GM21526 (cell line): ENCODE results near the gene CACNA1B.

ENCODE experiments used
- ATAC-seq: cut with Tn5 transposase; IDR thresholded peaks from one replicate; pipeline ENCODE4 v1.9.1; 2021; ENCODE audit warnings: moderate library complexity; ENCODE audit not compliant: unreplicated experiment, low FRiP score

Gene CACNA1B

DNA sequence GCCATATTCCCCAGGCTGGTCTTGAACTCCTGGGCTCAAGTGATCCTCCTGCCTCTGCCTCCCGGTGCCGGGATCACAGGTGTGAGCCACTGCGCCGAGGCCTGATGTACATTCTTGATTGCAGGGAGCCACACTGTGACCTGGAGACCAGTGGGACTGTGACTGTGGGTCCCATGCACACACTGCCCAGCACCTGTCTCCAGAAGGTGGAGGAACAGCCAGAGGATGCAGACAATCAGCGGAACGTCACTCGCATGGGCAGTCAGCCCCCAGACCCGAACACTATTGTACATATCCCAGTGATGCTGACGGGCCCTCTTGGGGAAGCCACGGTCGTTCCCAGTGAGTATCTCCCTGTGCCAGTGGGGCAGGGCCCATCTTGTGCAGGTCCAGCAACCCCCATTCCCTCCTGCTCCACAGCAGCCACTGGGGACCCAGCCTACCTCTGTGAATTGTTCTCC, 147.3 kb downstream of the CACNA1B start:
- no peak for ATAC-seq

DNA sequence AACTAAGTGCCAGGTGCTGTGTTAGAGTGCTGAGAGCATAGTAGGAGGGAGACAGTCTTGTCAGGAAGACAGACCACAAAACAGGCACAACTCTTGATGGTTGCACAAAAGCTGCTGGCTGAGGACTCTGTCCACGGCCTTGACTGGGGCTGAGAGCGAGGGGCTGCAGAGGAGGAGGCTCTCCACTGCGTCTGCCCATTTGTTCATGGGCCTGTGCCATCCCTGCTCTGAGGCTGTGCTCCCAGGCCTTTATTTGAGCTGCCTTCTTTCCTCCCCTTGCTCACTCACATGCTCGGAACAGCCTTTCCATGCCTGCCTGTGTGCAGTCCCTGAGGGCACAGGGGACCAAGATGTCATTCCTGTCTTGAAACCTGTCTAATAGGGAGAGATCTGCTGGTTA, 147.8 kb downstream of the CACNA1B start:
- no peak for ATAC-seq

DNA sequence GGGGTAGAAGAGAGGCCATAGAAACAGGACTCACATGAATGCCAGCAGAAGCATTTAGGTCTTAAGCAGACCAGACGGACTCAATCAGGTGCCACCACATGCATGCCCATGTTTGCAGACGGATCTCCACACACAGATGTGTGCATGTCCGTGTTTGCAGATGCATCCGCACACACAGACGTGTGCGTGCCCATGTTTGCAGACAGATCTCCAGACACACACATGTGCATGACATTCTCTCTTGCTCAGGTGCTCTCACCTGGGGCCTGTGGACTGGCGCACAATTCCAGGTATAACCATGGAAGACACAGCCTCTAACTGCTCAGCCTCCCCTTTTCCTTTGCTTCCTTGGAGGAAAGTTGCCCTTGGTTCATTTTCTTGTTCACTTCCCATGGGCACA, 148.3 kb downstream of the CACNA1B start:
- no peak for ATAC-seq

DNA sequence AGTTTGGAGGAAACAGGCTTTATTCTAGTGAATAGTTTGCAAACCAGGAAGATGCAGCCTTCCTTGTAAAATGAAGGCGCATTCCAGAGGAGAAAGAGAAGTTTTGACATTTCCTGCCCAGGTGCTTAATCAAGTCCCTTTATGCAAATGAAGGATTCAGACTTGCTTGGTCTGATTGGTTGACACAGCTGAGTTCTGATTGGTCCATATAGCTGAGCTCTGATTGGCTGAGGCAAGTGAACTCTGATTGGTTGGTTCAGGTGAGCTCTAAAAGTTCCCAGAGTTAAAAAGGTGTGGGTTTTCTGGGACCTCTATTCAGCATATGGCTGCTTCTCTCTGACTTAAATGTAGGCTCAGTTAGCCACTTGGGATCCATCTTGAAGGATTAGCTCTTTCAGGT, 151.0 kb downstream of the CACNA1B start:
- no peak for ATAC-seq

DNA sequence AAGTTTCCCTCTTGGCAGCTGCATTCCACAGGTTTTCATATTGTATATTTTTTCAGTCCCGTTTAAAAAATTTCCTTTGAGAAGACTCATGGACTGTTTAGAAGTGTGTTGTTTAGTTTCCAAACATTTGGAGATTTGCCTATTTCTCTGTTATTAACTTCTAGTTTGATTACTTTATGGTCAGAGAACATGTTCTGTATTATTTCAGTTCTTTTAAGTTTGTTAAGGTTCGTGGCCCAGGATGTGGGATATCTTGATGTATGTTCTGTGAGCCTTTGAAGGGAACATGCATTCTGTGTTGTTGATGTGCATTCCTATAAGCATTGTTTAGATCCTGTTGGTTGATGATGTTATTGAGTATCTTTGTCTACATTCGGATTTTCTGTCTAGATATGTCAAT, 153.6 kb downstream of the CACNA1B start:
- ATAC-seq, result no peak

DNA sequence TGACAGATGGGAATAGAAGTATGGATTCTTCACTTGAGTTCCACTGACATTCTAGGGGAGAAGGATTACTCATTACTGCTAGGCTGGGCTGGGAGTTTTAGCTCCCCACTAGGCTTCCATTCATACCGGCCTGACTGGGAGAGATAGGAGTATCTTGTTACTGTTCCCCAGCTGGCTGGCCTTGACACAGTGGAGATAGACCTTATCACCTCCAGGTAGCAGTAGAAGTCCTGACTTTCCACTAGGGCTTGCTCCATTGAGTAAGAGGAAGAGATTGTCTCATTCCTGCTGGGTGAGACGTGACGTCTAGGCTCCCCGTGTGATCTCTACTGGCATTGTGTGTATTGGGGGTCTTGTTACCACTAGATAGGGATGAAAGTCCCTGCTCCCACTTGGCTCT, 156.4 kb downstream of the CACNA1B start:
- no peak for ATAC-seq

DNA sequence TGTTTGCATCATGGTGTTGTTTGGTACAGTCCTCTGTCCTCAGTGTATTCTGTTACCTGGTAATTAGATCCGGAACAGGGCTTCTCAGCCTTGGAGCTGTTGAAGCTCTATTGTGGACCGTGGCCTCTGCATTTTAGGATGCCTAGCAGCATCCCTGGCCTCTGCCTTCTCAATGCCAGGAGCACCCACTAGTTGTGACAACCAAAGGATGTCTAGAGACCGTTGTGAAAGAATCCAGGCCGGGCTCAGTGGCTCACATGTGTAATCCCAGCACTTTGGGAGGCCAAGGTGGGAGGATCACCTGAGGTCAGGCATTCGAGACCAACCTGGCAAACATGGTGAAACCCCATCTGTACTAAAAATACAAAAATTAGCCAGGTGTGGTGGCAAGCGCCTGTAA, 159.6 kb downstream of the CACNA1B start:
- ATAC-seq, result no peak

DNA sequence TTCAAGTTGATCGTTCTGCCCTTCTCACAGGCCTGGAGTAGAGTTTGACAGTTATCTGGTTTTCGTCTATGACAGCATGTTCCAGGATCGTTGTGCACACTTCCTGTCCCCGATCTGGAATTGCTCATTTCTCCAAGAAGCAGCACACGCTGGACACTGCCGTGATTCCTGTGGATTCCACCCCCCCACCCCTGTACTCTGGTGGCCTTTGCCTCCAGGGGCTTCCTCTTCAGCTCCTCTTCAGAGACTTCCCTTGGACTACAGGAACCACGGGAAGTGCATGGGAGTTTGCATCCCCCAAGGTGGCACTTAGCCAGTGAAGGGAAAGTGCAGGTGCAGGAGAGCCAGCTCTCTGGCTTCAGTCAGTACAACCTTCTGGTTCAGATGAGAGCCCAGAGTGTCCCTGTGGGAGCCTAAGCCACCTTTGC, 160.7 kb downstream of the CACNA1B start:
- no peak for ATAC-seq

DNA sequence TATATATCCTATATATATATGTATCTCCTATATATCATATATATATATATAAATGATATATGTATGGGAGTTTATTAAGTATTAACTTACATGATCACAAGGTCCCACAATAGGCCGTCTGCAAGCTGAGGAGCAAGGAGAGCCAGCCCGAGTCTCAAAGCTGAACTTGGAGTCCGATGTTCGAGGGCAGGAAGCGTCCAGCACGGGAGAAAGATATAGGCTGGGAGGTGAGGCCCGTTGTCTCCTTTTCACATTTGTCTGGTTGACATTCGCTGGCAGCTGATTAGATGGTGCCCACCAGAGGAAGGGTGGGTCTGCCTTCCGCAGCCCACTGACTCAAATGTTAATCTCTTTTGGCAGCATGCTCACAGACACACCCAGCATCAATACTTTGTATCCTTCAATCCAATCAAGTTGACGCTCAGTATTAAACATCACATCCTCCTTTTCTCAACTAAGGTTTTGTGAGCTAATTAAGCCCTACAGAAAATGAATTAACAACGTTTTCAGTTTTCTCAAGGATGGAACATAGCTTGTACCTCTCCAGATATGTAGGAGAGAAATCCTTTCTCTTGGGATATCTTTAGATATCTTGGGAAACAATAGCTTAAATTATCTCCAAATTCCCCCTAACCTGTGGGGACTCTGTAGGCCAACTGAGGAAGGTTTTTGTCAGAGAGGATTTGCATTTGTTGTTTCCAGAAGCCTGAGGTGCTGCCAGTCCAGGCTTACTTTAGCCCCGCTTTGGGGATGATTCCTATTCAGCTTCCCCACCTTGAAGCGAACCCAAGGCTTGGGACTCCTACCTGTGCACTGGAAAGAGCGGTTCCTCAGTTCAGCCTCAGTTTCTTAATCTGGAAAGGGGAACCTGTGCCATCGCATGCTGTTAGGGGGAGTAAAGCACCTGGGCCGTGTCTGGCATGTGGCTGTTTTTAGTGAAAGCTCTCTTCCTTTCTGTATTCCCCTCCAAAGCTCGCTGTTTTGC, 163.2 kb downstream of the CACNA1B start:
- no peak for ATAC-seq

DNA sequence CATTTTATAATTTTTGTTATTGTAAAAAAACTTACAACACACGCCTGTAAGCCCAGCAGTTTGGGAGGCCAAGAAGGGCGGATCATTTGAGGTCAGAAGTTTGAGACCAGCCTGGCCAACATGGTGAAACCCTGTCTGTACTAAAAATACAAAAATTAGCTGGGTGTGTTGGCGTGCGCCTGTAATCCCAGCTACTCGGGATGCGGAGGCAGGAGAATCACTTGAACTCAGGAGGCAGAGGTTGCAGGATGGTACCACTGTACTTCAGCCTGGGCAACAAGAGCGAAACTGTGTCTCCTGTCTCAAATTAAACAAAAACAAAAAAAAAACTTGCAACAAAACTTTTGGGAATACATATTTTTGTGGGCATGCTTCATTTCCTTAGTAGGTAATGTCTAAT, 164.6 kb downstream of the CACNA1B start:
- no peak for ATAC-seq

DNA sequence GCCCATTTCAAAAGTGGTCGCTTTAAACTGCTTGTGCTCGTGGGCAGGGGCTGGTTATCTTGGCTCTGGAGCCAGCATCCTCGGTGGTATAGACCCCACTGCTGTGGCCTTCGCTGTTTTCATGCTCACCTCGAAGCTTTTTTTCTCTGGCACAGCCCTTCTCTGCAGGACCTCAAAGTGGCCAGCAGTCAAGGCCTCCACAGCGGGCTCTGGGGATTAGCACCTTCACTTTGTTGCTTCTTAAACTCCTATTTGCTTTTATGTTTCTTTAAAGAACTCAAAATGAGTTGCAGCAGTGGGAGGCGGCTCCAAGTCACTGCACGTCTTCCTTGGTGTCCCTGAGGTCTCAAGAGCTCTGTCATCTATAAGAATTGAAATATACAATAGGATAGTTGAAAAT, 165.1 kb downstream of the CACNA1B start:
- no peak for ATAC-seq

DNA sequence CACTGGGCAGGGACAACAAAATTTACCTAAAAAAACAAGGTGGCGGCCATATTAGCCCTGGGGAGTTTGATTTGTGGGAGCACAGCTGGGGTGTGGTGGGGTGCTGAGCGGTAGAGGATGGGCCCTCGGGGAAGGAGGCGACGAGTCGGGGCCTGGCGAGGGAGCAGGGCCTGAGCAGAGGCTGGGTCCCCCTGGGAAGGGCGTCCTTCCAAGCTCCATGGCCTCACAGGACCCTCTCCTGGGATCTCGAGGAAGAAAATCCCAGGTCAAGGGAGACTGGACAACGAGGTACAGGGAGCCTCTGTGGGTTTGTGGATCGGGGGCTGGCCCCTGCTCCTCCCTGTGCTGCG, 165.5 kb downstream of the CACNA1B start:
- no peak for ATAC-seq

DNA sequence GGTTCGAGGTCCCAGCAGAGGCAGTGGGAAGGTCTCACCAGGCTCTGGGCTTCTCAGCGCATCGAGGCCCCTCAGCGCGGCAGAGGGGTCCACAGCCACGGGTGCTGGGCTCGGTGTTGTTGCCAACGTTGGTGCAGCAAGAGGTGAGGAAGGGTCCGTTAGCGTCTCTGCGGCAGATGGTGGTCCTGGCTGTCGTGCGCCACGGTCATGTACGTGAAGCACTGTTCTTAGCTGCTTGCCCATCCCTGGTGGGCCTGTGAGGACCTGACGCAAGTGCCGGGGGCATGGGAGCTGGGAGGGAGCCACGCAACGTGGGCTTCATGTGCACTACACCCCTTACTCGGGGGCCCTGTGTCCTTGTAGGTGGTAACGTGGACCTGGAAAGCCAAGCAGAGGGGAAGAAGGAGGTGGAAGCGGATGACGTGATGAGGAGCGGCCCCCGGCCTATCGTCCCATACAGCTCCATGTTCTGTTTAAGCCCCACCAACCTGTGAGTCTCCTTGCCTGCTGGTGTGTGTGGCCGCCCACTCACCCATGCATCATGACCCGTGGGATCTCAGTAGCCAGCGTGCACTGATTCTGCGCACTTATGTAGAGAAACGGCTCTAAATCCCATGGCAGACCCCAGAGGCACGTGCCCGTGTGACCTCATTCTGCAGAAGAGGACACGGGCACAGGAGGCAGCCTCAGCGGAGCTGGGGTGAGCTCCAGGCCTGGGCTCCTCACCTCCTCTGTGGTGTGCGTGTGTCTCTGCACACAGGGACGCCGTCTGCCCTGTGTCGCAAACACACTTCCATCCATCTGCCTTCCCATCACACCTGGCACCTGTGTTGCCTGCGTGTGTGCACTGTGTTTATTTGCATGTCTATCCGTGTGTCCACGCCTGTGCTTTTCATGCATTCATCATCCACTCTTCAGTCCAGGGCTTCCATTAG, 166.1 kb downstream of the CACNA1B start:
- ATAC-seq, result no peak

DNA sequence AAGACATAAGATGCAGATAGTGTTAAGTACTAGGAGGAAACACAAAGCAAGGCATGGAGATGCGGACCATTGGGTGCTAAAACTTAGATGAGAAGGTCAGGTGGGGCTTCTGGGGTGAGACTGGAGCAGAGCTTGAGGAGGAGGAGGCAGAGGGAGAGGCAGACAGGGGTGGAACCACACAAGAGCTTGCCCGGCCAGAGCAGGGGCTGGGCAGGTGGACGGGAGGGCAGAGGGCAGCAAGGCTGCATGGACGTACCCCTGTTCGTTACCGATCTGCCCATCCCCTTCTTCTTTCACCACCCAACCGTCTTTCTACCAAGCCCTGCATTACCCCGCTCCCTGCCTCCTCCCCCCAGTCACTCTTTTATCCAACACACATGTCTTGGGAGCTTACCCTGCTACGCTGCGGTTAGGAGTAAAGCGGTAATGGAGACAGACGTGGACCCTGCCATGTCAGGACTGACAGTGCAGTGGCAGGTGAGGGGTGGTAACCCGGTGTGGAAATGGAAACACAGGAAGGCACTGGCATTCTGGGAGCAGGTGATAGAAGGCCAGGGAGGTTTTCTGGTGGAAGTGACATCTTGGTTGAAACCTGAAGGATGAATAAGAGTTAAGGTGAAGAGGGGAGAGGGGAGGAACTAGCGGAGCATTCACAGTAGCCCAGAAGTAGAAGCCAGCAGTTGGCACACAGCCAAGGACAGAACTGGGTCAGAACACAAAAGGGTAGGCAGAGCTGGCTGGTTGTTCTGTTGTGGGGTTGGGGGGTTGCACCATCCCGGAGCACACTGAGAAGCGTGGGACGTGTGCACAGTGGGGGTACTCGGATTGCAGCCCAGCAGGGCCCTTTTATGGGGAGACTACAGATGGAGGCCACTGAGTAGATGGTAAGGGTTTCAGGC, 167.2 kb downstream of the CACNA1B start:
- ATAC-seq, result no peak

DNA sequence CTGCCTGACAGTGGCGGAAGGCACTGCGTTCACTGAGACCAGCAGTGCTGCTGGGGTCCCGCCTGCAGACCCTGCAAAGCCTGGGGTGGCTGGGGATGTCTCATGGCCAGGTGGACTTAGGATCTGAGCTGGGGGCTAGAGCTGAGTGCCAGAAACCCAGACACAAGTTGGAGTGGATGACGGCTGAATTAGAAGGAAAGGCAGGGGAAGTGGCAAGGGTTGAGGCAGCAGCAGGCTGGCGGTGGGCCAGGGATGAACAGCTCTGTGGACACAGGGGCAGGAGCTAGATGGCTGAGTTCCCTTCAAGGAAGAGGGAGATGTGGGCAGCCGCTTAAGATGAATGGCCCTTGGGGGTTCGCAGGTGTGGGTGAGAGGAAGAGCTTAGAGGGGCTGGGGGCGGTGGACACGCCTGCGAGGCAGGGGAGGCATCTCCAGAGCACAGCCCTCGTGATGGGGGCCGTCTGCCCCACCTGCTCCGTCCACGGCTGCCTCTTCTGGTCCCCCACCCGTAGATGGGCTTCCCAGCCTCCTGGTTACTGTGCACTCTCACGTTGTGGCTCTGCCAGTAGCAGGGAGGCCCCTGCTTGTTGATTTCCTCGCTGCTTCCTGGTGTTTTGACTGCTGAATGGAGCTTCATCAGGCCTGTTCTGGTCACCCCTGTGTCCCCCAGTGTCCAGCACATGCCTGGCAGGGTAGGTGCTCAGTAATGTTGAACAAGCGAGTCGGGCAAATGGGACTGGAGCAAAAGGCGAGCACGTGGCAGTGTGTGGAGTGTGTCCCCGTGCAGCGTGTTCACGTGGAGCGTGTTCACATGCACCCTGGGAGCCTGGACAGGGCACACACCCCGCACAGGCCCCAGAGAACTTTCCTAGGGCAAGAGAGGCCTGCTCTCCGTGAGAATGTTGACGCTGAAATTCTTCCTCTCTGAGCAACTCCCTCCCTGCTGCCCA, 168.2 kb downstream of the CACNA1B start:
- no peak for ATAC-seq

DNA sequence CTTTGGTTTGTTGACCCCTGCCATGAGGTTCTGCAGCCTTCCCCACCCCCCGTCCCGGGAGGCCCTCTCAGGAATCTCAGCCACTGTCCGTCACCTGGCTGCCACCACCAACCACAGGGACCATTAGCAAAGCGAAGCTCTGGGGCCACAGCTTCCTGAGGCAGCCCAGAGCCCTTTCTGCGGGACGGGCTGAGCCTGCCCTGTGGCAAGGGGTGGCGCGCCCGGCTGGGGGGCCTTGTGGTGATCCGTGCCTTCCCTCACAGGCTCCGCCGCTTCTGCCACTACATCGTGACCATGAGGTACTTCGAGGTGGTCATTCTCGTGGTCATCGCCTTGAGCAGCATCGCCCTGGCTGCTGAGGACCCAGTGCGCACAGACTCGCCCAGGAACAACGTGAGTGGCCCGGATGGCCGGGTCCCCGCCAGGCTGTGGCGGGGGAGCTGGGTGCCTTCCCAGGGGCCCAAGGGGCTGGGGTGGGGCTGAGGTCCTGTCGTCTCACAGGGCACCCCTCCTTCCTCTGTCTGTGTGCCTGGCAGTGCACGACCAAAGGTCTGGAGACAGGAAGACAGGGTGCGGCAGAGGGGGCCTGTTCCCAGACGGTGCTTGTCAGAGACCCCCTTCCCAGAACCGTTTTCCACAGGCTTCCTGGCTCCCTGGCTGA, 169.2 kb downstream of the CACNA1B start:
- no peak for ATAC-seq

DNA sequence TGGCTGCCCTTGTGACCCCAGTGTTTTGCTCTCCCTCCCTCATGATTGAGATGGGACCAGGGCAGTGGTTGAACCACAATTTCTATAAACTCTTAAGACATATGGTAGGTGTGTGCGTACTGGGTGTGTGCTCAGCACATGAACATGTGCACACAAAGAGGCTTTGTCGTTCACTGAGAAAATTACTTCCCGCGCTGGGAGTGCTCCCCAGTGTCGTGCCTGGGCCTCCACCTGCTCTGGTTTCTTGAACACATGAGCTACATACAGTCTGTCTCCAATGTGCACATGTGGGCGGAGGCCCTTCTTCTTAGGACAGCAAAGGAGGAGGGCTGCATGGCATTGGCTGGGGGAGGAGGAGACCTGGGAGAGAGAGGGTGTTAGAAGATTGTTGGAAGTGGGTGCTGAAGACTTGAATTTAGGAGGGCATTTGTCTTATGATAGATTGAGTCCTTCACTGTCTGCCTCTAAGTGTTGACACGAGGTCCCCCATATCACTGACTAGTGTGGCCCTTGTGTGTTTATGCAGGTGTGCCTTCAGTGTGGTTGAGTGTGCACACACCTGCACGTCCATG, 170.0 kb downstream of the CACNA1B start:
- ATAC-seq, result no peak

DNA sequence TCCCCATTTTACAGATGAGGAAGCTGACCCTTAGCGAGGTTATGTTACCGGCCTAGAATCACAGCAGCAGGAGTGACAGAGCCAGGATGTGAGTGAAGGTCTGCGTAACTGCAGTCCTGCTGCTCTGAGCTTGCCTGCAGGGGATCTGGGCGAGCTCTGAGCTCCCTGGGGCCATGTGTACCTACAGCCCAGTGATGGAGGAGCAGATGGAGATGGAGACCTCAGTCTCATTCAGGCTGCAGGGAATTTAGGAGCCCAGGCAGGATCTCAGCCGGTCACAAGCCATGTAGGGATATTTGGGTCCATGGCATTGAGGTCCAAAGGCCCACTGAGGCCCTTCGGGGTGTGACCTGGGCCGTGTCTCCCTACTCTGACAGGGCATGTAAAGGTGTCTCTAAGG, 170.6 kb downstream of the CACNA1B start:
- ATAC-seq, result no peak
